DMS53 treated with DMSO at 0.1 percent for 48 hours (cell line): Measurements from ENCODE around the gene FAM118B.

Source experiments
- DNase-seq: peaks from one replicate; lab custom pipeline; 2025; ENCODE audit not compliant: unreplicated experiment; lab: John Stamatoyannopoulos, UW

Gene FAM118B

DNA sequence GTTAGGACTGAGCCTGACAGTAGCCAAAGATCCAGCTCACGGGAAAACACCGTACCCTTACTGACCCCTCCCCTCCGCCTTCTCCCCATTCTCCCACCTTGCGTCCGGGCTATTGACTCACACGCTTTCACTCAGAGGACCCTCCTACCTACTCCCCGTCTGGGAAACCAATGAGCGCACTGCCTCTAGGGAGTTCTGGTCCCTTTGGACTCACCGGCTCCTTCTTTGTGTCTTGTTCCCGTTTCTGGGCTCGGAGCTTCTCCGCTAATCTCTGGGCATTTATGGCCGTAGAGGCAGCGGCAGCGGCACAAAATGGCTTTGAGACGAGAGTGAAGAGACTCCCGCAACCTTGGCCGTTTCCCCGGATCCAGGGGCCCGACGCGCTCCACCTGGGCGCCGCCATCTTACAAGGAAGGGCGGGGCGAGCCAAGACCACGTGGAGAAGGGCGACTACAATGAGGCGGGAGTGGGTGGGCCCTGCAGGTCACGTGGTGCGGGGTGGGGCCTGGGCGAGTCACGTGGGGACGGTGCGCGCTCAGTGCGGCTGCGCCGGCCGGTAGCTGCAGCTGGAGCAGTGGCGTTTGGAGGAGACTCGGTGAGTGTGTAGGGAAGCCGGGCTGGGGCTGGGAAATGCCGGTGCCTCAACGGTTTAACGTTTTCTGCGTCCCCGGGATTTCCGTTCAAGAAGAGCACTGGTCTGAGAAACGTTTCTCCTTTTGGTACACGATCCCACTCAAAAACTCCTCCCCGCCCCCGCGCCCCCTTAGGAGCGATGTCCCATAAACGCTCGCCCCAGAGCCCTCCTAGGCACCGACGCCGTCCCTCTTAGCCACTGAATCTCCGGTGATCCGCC lies at the start of gene FAM118B, which contains the start of gene RPUSD4:
FAM118B (plus strand) TSS at position 547 of the 853 bp plus-strand sequence. CDS start 23,220 bp downstream, outside the sequence.
RPUSD4 (minus strand) TSS at position 415 of the 853 bp plus-strand sequence; CDS start at position 403, 12 bp downstream.
- DNase-seq = peak; percentile 89

GRCh38 chr11:126162306-126163030 lies 49.1 kb upstream of the FAM118B start:
- DNase-seq = no peak

DNA sequence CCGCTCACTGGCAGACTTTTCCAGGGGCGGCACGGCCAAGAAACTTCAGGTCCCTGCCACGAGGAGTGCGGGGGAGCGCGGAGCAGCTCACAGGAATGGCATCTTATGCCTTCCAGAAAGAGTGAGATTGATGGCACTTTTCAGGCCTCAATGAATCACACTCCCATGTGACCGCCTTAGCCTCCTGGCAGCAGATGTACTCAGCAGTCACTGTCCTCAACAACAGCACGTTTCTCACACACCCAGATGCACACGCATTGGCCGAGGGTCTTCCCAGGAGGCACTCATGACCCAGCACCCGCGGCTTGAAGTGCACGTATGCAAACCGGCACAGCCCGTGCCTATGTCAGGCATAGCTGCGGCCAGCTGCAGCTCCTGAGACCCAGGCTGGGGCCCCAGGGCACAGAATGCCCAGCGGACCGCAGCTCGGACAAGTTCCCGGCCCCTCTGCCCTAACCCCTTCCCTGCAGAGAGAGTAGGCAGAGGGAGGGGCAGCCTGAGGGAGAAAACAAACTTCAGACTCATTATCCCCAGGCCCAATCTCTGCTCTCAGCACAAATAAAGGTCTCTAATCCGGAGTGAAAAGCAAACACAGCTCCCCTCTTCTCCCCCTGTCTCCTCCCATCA lies 48.4 kb upstream of the FAM118B start:
- DNase-seq = no peak

DNA sequence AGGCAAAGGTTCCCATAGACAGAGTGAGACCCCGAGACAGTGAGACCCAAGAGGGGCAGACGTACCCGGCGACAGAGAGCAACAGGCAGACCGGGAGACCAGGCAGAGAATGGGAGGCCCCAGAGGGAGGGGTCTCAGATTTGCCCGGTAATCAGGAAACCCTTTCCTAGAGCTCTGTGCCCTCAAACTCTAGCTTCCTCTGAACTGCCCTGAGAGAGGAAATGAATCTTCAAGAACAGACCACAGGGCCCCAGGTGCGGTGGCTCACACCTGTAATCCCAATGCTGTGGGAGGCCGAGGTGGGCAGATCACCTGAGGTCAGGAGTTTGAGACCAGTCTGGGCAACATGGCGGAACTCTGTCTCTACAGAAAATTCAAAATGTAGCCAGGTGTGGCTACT lies 47.8 kb upstream of the FAM118B start:
- no peak for DNase-seq

DNA sequence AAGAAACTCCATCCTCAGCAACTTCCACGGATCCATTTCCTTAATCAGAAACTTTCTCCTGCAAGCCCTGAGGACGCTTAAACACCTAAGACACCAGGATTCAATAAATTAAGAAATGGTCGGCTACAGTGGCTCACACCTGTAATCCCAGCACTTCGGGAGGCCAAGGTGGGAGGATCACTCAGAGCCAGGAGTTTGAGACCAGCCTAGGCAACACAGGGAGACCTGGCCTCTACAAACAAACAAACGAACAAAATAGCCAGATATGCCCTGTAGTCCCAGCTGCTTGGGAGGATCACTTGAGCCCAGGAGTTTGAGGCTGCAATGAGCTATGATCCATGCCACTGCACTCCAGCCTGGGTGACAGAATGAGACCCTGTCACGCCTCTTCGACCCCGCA lies 46.8 kb upstream of the FAM118B start:
- DNase-seq = no peak

DNA sequence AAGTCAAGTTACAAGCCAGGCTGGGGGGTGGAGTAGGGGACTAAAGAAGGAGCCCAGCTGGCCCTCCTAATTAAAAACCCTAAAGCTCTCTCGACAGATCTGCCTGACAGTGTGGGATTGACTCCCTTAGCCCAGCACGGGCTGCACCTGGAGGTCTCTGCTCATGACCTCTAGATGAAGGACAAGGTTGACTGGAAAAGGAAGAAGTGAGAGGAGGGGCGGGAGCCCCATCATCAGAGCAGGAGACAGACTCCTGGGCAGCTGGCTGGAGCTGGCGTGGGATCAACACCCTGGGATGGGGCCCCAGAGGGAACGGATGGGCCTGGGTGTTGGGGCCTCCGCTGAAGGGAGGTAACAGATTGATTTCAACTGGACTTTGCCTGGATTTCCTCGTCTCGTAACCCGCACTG lies 46.3 kb upstream of the FAM118B start:
- no peak for DNase-seq

- no peak for DNase-seq
These were observed 45.8 kb upstream of the FAM118B start for GRCh38 chr11:126165757-126166156.

DNA sequence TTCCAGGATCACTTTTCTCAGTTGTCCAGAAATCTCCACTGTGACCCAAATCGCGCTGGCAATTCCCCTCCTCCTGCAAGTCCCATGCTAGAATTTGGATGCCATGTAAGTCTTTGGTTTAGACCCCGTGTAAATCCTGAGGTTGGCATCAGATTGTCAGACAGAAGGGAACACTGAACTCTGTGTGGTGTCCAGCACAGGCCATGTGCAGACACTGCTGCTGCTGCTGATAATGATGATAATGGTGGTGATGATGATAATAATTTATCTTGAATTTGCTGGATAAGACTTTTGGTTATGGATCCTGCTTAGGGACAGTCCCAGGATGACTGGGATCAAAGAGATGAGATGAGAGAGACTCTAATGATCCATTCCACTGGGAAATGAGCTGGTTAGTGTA lies 45.2 kb upstream of the FAM118B start:
- DNase-seq = no peak

GRCh38 chr11:126167488-126167887 lies 44.1 kb upstream of the FAM118B start:
- no peak for DNase-seq

- no peak for DNase-seq
These were observed 42.3 kb upstream of the FAM118B start for GRCh38 chr11:126169291-126169690.

DNA sequence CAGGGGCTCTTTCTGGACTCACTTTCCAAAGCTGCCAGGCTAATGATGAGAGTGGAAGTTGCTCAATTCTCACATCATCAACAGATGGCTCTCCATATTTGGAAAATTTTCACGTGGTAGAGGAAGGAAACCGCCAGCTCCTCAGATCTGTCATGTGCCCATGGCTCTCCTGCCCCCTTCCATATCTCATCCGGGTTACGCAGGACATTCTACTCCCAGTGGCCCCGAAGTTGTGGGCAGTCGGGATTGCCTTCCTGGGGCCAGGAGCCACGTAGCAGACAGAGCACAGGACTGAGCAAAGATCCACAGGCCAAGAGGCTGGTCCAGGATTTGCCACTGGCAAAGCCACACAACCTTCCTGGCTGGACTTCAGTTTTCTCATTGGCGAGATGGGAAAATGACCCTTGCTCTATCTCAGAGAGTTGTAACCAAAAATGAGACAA lies 39.0 kb upstream of the FAM118B start:
- DNase-seq = no peak

DNA sequence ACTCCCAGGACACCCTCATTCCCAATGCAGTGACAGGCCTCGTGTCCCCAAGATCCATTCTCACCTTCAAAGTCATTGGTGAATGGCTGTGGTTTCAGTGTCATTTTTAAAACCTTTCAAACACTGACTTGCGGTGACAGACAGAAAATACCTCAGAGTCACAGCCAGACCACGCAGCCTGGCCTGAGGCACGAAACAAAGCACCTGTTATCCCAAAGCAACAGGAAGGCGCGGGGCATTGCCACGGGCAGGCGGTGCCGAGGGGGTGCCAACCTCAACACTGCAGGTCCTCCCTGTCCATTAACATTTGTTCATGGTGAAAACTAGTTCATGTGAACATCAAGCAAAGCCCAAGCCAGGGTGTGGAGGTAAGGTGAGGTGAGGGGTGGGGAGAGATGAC lies 38.3 kb upstream of the FAM118B start:
- DNase-seq = no peak

DNA sequence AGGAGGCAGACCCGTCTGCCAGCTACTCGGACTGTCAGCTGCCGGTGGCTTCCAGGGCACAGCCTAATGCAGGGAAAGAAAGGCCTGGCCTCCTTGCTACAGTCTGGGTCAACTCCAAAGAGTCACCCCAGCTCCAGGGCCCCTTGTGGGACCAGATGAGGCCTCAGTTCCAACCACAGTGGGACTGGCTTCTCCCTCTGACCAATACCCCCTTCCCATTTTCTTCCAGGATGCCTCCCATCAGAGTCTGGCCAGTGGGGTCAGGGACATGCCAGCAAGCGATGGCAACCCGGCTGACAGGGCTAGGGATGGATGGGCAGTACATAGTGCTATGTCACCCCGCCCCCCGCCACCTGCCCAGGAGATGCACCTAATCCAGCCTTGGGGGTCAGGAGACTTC lies 36.8 kb upstream of the FAM118B start:
- DNase-seq = no peak

DNA sequence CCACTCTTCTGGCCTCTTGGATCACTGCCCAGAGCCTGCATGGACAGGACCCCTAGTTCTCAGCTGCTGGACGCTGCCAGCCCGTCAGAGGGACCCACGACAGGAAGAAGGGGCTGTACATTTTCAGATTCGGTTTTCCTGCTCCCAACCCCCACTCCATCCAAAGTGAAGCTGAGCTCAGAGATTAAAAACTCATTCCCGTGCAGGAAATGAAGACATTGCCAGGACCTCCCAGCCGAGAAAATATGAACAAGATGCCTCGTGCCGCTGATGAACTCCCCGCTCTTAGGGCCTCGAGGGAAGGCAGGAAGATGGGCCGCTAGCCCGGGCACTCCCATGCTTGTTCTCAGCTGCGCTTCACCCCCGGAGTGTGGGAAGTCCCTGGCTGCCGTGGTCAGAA lies 36.2 kb upstream of the FAM118B start:
- no peak for DNase-seq

GRCh38 chr11:126176853-126177470 lies 34.6 kb upstream of the FAM118B start:
- no peak for DNase-seq

GRCh38 chr11:126181939-126182730 lies 29.4 kb upstream of the FAM118B start:
- DNase-seq = no peak

DNA sequence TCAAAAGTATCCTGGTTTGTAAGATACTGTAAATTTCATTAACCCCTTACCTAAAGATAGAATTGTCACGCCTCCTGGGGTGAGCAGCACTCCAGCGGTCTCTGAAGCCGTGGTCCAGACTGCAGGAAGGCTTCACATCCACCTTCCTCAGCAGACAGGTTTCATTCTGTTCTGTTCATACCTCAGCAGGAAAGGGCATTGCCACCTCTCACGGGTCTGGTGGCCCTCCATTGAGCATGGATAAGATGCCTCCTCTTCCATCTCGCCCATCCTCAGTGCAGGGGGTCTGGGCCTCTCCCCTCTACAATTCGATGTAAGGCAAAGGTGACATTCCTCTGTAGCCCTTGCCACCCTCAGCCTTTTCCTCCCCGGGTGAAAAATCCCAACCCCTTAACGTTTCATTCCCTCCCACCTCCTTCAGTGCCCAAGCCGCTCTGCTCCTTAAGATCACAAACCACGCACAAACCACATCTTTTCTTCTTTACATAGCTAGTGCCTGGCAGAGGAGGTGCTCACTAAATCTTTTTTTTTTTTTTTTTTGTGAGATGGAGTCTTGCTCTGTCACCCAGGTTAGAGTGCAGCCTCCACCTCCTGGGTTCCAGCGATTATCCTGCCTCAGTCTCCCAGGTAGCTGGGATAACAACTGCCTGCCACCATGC lies 28.7 kb upstream of the FAM118B start:
- DNase-seq = no peak

- no peak for DNase-seq
These were observed 26.1 kb upstream of the FAM118B start for GRCh38 chr11:126185259-126186024.
